Activated CD4-positive, CD25-positive, alpha-beta regulatory T cell treated with anti-CD3 and anti-CD28 coated beads, Interleukin-2, amount 50 U/mL, for 24 hours (primary cell): ENCODE data around the gene EPHA6.
"Not testable (repeated sequence)": the region's sequence is repeated elsewhere in the genome, so short reads cannot be mapped to it uniquely, and the experiment has no call there.

ENCODE experiments used
- ATAC-seq, 2 donors: fragments of 150-1000 bp; cut with Tn5 transposase; one replicate each; pipeline ENCODE4 v1.10.0; 2021; ENCODE audit warnings: mild to moderate bottlenecking in 1 of 2, moderate library complexity in 1 of 2

Gene EPHA6

GRCh38 chr3:97485206-97485605 is 670.8 kb downstream of the EPHA6 start:
- ATAC-seq = no peak

- ATAC-seq = no peak
These were observed 673.2 kb downstream of the EPHA6 start for GRCh38 chr3:97487587-97487986.

- no peak for ATAC-seq
These were observed 674.3 kb downstream of the EPHA6 start for GRCh38 chr3:97488741-97489140.

- ATAC-seq = no peak
These were observed 681.5 kb downstream of the EPHA6 start for GRCh38 chr3:97495896-97496295.

GRCh38 chr3:97497138-97497537 is 682.7 kb downstream of the EPHA6 start:
- no peak for ATAC-seq

GRCh38 chr3:97504463-97504862 is 690.1 kb downstream of the EPHA6 start:
- ATAC-seq = no peak

GRCh38 chr3:97510795-97511194 is 696.4 kb downstream of the EPHA6 start:
- no peak for ATAC-seq

- no peak for ATAC-seq
These were observed 700.7 kb downstream of the EPHA6 start for GRCh38 chr3:97515076-97515475.

- no peak for ATAC-seq
These were observed 716.3 kb downstream of the EPHA6 start for GRCh38 chr3:97530691-97531090.

- ATAC-seq = not testable (repeated sequence)
These were observed 733.2 kb downstream of the EPHA6 start for GRCh38 chr3:97547573-97547972.

GRCh38 chr3:97550408-97550807 is 736.0 kb downstream of the EPHA6 start:
- no peak for ATAC-seq

GRCh38 chr3:97552186-97552585 is 737.8 kb downstream of the EPHA6 start:
- ATAC-seq = no peak

- no peak for ATAC-seq
These were observed 761.3 kb downstream of the EPHA6 start for GRCh38 chr3:97575742-97576141.

- ATAC-seq = no peak
These were observed 761.8 kb downstream of the EPHA6 start for GRCh38 chr3:97576221-97576620.

- ATAC-seq = no peak
These were observed 765.0 kb downstream of the EPHA6 start for GRCh38 chr3:97579365-97579764.

- no peak for ATAC-seq
These were observed 796.2 kb downstream of the EPHA6 start for GRCh38 chr3:97610626-97611025.

- ATAC-seq = no peak
These were observed 798.2 kb downstream of the EPHA6 start for GRCh38 chr3:97612632-97613031.

- no peak for ATAC-seq
These were observed 798.7 kb downstream of the EPHA6 start for GRCh38 chr3:97613139-97613538.

- not testable (repeated sequence) for ATAC-seq
These were observed 806.1 kb downstream of the EPHA6 start for GRCh38 chr3:97620514-97620913.

GRCh38 chr3:97636465-97636864 is 822.1 kb downstream of the EPHA6 start:
- no peak for ATAC-seq

GRCh38 chr3:97646932-97647331 is 832.5 kb downstream of the EPHA6 start:
- no peak for ATAC-seq

- ATAC-seq = no peak
These were observed 833.1 kb downstream of the EPHA6 start for GRCh38 chr3:97647441-97647982.

GRCh38 chr3:97655971-97656370 is 841.6 kb downstream of the EPHA6 start:
- no peak for ATAC-seq

GRCh38 chr3:97656638-97657037 is 842.2 kb downstream of the EPHA6 start:
- no peak for ATAC-seq

GRCh38 chr3:97658668-97659285 is 844.4 kb downstream of the EPHA6 start:
- no peak for ATAC-seq
